SU-DHL-6 (cell line): ENCODE results near the gene BATF.

Experiments
- H2AFZ ChIP-seq: fragments of 200-600 bp; sonication (generic); 2 replicates; pipeline ENCODE4 v1.6.1; 2014; ENCODE audit warnings: low read depth, mild to moderate bottlenecking, moderate library complexity, mixed read lengths, antibody characterized with exemption, low read length; ENCODE audit not compliant: severe bottlenecking
- H3F3A ChIP-seq: fragments of 200-600 bp; shearing (Covaris generic); 2 replicates; pipeline ENCODE4 v1.6.0; 2016; ENCODE audit warnings: antibody characterized with exemption, mild to moderate bottlenecking; ENCODE audit not compliant: insufficient read depth
- H3K27ac ChIP-seq: fragments of 200-600 bp; sonication (generic); 2 replicates; pipeline ENCODE4 v1.5.1; 2016; ENCODE audit warnings: low read depth, mild to moderate bottlenecking, low read length, moderate library complexity, mixed read lengths
- H3K27me3 ChIP-seq: fragments of 200-600 bp; sonication (generic), shearing (Covaris generic); 2 replicates; pipeline ENCODE4 v1.6.0; 2014; ENCODE audit warnings: mild to moderate bottlenecking, low read length
- H3K36me3 ChIP-seq: fragments of 200-600 bp; sonication (generic); 2 replicates; pipeline ENCODE4 v1.6.1; 2014; ENCODE audit warnings: mild to moderate bottlenecking, low read length, mixed read lengths
- H3K4me2 ChIP-seq: fragments of 300-600, 200-600 bp; shearing (Covaris generic), sonication (generic); 2 replicates; pipeline ENCODE4 v1.6.0; 2014; ENCODE audit warnings: low read length, low read depth, mild to moderate bottlenecking; ENCODE audit not compliant: poor library complexity, severe bottlenecking
- H3K4me3 ChIP-seq: fragments of 200-600 bp; sonication (generic); 2 replicates; pipeline ENCODE4 v1.5.1; 2014; ENCODE audit warnings: antibody characterized with exemption, low read length, mild to moderate bottlenecking, mixed read lengths; ENCODE audit not compliant: insufficient read depth, poor library complexity, severe bottlenecking
- H3K79me2 ChIP-seq: fragments of 200-600 bp; sonication (generic); 2 replicates; pipeline ENCODE4 v1.6.1; 2014; ENCODE audit warnings: mild to moderate bottlenecking, low read length, moderate library complexity; ENCODE audit not compliant: insufficient read depth
- H3K9ac ChIP-seq: fragments of 200-600 bp; sonication (generic); 2 replicates; pipeline ENCODE4 v1.7.0; 2014; ENCODE audit warnings: mild to moderate bottlenecking, low read length
- H3K9me2 ChIP-seq: fragments of 200-600 bp; sonication (generic); replicated peaks from 2 replicates; pipeline ENCODE4 v1.6.1; 2014; ENCODE audit warnings: low read length; ENCODE audit not compliant: insufficient read depth
- H3K9me3 ChIP-seq: fragments of 200-600 bp; sonication (generic); 2 replicates; pipeline ENCODE4 v1.6.1; 2014; ENCODE audit warnings: low read length, mixed read lengths; ENCODE audit not compliant: insufficient read depth
- H4K20me1 ChIP-seq: fragments of 200-600 bp; sonication (generic); 2 replicates; pipeline ENCODE4 v1.6.1; 2014; ENCODE audit warnings: low read depth, mild to moderate bottlenecking, antibody characterized with exemption, low read length, moderate library complexity, mixed read lengths
- CTCF ChIP-seq: fragments of 200-600 bp; sonication (generic); IDR thresholded peaks from one replicate; pipeline ENCODE4 v1.5.1; 2017; ENCODE audit warnings: antibody characterized with exemption, mild to moderate bottlenecking, low read length, moderate library complexity; ENCODE audit not compliant: insufficient read depth, poor library complexity, severe bottlenecking
- EZH2phosphoT487 ChIP-seq: fragments of 200-600 bp; sonication (generic), shearing (Covaris generic); conservative IDR thresholded peaks from 2 replicates; pipeline ENCODE4 v1.6.1; 2018; ENCODE audit warnings: mild to moderate bottlenecking, antibody characterized with exemption, low read length, moderate library complexity, mixed read lengths

BATF gene

GRCh38 chr14:75519394-75519793, 2.9 kb upstream of the BATF start:
- Histone ChIP-seq H4K20me1 (no peaks in the 10 kb centered on the region), H3F3A (peaks cover 30% of the 10 kb centered on the region), H2AFZ (no peak overlapping the region), H3K9me2 (no peaks in the 10 kb centered on the region), H3K9ac (no peak overlapping the region), H3K4me2 (no peak overlapping the region), H3K36me3 (no peaks in the 10 kb centered on the region), H3K27ac (no peak overlapping the region), H3K79me2 (peaks cover 18% of the 10 kb centered on the region), H3K27me3 (no peaks in the 10 kb centered on the region), H3K4me3 (no peak overlapping the region), H3K9me3 (no peaks in the 10 kb centered on the region)
- TF ChIP-seq EZH2phosphoT487: no peak
- no peak for TF ChIP-seq CTCF

- H3K4me2 ChIP-seq: no peak overlapping the region
- H3K27ac ChIP-seq: no peak overlapping the region
- H4K20me1 ChIP-seq: no peaks in the 10 kb centered on the region
These were observed 2.2 kb upstream of the BATF start for GRCh38 chr14:75519826-75520728.

GRCh38 chr14:75520852-75521251, 1.4 kb upstream of the BATF start:
- H3K79me2 ChIP-seq: peaks cover 18% of the 10 kb centered on the region
- no peaks in the 10 kb centered on the region for H3K9me2 ChIP-seq
- H3K27me3 ChIP-seq: no peaks in the 10 kb centered on the region
- H3F3A ChIP-seq: peaks cover 17% of the 10 kb centered on the region; the same call in 1 of the 2 replicates
- H4K20me1 ChIP-seq: no peaks in the 10 kb centered on the region
- no peaks in the 10 kb centered on the region for H3K9me3 ChIP-seq
- no peak overlapping the region for H3K4me3 ChIP-seq
- no peak overlapping the region for H3K9ac ChIP-seq
- no peak for TF ChIP-seq EZH2phosphoT487
- no peak for TF ChIP-seq CTCF
- H3K27ac ChIP-seq: no peak overlapping the region
- no peak overlapping the region for H2AFZ ChIP-seq
- H3K4me2 ChIP-seq: no peak overlapping the region
- H3K36me3 ChIP-seq: no peaks in the 10 kb centered on the region

More at GRCh38 chr14:75519826-75520728, 2.2 kb upstream of the BATF start:
- TF ChIP-seq EZH2phosphoT487 (no peak), CTCF (no peak)
- no peak overlapping the region for H2AFZ ChIP-seq
- H3K79me2 ChIP-seq: peaks cover 18% of the 10 kb centered on the region
- H3K4me3 ChIP-seq: no peak overlapping the region
- H3K9ac ChIP-seq: no peak overlapping the region
- H3K9me3 ChIP-seq: no peaks in the 10 kb centered on the region
- H3F3A ChIP-seq: peaks cover 23% of the 10 kb centered on the region
- H3K9me2 ChIP-seq: no peaks in the 10 kb centered on the region
- no peaks in the 10 kb centered on the region for H3K27me3 ChIP-seq
- H3K36me3 ChIP-seq: no peaks in the 10 kb centered on the region
